ENCODE measurements around the gene C5orf47. TPM values are rescaled to one million over a fixed set of nuclear protein-coding genes. Genes with fewer than 3 reads are reported as not detected.

Gene C5orf47
- total and polyA plus RNA-seq, 2 donors (not counting 1 experiment from before 2014, with no cell fraction given): not detected

- no peak overlapping the region for H2AFZ ChIP-seq (ENCODE audit: low read length)
- no peaks in the 10 kb centered on the region for H3K79me2 ChIP-seq (ENCODE audit: control insufficient read depth, insufficient read depth, low read length)
- no peaks in the 10 kb centered on the region for H4K20me1 ChIP-seq (ENCODE audit: control insufficient read depth, extremely low read depth, insufficient read depth, low read length)
- no peaks in the 10 kb centered on the region for H3K36me3 ChIP-seq (ENCODE audit: control insufficient read depth, insufficient read depth, low read length)
- TF ChIP-seq CTCF (conservative IDR thresholded peaks at IDR 0.05 in 1 of 2, IDR thresholded peaks at IDR 0.05 in 1 of 2; ENCODE audit: low read depth in 1 of 2, low read length in 2 of 2): no peak
- H3K9me3 ChIP-seq (ENCODE audit: control insufficient read depth, insufficient read depth, low read depth, low read length): no peaks in the 10 kb centered on the region
- no peak for DNase-seq (ENCODE audit: low read depth in 2 of 2)
- H3K27me3 ChIP-seq (ENCODE audit: control insufficient read depth, insufficient read depth, low read length): no peaks in the 10 kb centered on the region
- no peak overlapping the region for H3K4me2 ChIP-seq (ENCODE audit: extremely low read depth, insufficient read depth, low read length)
- H3K9ac ChIP-seq (ENCODE audit: insufficient read depth, low read length): no peak overlapping the region
- H3K4me3 ChIP-seq (replicated peaks in 1 of 4; ENCODE audit: control extremely low read depth in 1 of 4, insufficient read depth in 1 of 4, low read depth in 3 of 4, low read length in 4 of 4): no peak overlapping the region
- H3K27ac ChIP-seq (ENCODE audit: insufficient read depth, low read length): no peak overlapping the region
- H3K4me1 ChIP-seq (ENCODE audit: control insufficient read depth, extremely low read depth, insufficient read depth, low read length): no peaks in the 10 kb centered on the region
Measured at GRCh38 chr5:173964506-173964905, 24.5 kb upstream of the C5orf47 start.

GRCh38 chr5:173967241-173967640 lies 21.7 kb upstream of the C5orf47 start:
- H3K27me3 ChIP-seq (ENCODE audit: control insufficient read depth, insufficient read depth, low read length): no peaks in the 10 kb centered on the region
- H3K9ac ChIP-seq (ENCODE audit: insufficient read depth, low read length): no peak overlapping the region
- TF ChIP-seq EZH2 (IDR thresholded peaks at IDR 0.05; ENCODE audit: low read length, missing control alignments): no peak
- no peak for TF ChIP-seq CTCF (conservative IDR thresholded peaks at IDR 0.05 in 1 of 2, IDR thresholded peaks at IDR 0.05 in 1 of 2; ENCODE audit: low read depth in 1 of 2, low read length in 2 of 2)
- H3K4me3 ChIP-seq (replicated peaks in 1 of 4; ENCODE audit: control extremely low read depth in 1 of 4, insufficient read depth in 1 of 4, low read depth in 3 of 4, low read length in 4 of 4): no peak overlapping the region
- no peaks in the 10 kb centered on the region for H4K20me1 ChIP-seq (ENCODE audit: control insufficient read depth, extremely low read depth, insufficient read depth, low read length)
- no peaks in the 10 kb centered on the region for H3K9me3 ChIP-seq (ENCODE audit: control insufficient read depth, insufficient read depth, low read depth, low read length)
- DNase-seq (ENCODE audit: low read depth in 2 of 2): no peak
- no peak overlapping the region for H3K4me2 ChIP-seq (ENCODE audit: extremely low read depth, insufficient read depth, low read length)
- no peaks in the 10 kb centered on the region for H3K36me3 ChIP-seq (ENCODE audit: control insufficient read depth, insufficient read depth, low read length)
- H2AFZ ChIP-seq (ENCODE audit: low read length): no peak overlapping the region
- H3K27ac ChIP-seq (ENCODE audit: insufficient read depth, low read length): no peak overlapping the region
- H3K4me1 ChIP-seq (ENCODE audit: control insufficient read depth, extremely low read depth, insufficient read depth, low read length): no peaks in the 10 kb centered on the region
- H3K79me2 ChIP-seq (ENCODE audit: control insufficient read depth, insufficient read depth, low read length): no peaks in the 10 kb centered on the region

GRCh38 chr5:173968154-173968797 lies 20.7 kb upstream of the C5orf47 start:
- no peaks in the 10 kb centered on the region for H3K9me3 ChIP-seq (ENCODE audit: control insufficient read depth, insufficient read depth, low read depth, low read length)
- H3K27me3 ChIP-seq (ENCODE audit: control insufficient read depth, insufficient read depth, low read length): no peaks in the 10 kb centered on the region
- H3K4me1 ChIP-seq (ENCODE audit: control insufficient read depth, extremely low read depth, insufficient read depth, low read length): no peaks in the 10 kb centered on the region
- H3K79me2 ChIP-seq (ENCODE audit: control insufficient read depth, insufficient read depth, low read length): no peaks in the 10 kb centered on the region
- H3K27ac ChIP-seq (ENCODE audit: insufficient read depth, low read length): no peak overlapping the region
- no peaks in the 10 kb centered on the region for H4K20me1 ChIP-seq (ENCODE audit: control insufficient read depth, extremely low read depth, insufficient read depth, low read length)
- peak in 1 of 2 donors; percentile 27 for DNase-seq (ENCODE audit: low read depth in 2 of 2)
- TF ChIP-seq CTCF (conservative IDR thresholded peaks at IDR 0.05 in 1 of 2, IDR thresholded peaks at IDR 0.05 in 1 of 2; ENCODE audit: low read depth in 1 of 2, low read length in 2 of 2): no peak
- no peak overlapping the region for H3K4me2 ChIP-seq (ENCODE audit: extremely low read depth, insufficient read depth, low read length)
- H2AFZ ChIP-seq (ENCODE audit: low read length): no peak overlapping the region
- H3K9ac ChIP-seq (ENCODE audit: insufficient read depth, low read length): no peak overlapping the region
- H3K36me3 ChIP-seq (ENCODE audit: control insufficient read depth, insufficient read depth, low read length): no peaks in the 10 kb centered on the region
- H3K4me3 ChIP-seq (replicated peaks in 1 of 4; ENCODE audit: control extremely low read depth in 1 of 4, insufficient read depth in 1 of 4, low read depth in 3 of 4, low read length in 4 of 4): no peak overlapping the region

All from fibroblast of lung (primary cell).